ENCODE results near the gene AHDC1. TPM values are rescaled to one million over a fixed set of nuclear protein-coding genes. Genes with fewer than 3 reads are reported as not detected.
A peak's percentile ranks its signal among the peaks of the same experiment; 100 is the strongest.

Gene AHDC1
- total RNA-seq, 4 donors from 2014 or later = 25.5 to 91.4 (median 47.8) TPM

- WGBS, 2 donors = 21 to 26% methylated on average over 8 to 9 of the region's 9 CpGs
- peak; percentile 36 to 51 for DNase-seq
- Histone ChIP-seq H3K27ac (peak overlapping the region; percentile 96 to 98 (median 97)), H3K4me1 (peaks cover 73 to 76% of the 10 kb centered on the region in 2 donors), H3K27me3 (no peaks in the 10 kb centered on the region), H3K9me3 (no peaks in the 10 kb centered on the region), H3K36me3 (no peaks in the 10 kb centered on the region), H3K4me3 (replicated peaks in 1 of 3) (no peak overlapping the region)
- TF ChIP-seq CTCF (IDR thresholded peaks at IDR 0.05) (no peak), POLR2A (IDR thresholded peaks at IDR 0.05) (no peak)
- intact Hi-C loops (cut with DNase I) = loop anchor here (5.0 kb wide), 1 partner anchor 43 kb away; no protein-coding TSS in a partner anchor
These were observed 4.1 kb downstream of the AHDC1 start for GRCh38 chr1:27599605-27600497.

GRCh38 chr1:27598902-27599528 lies 4.9 kb downstream of the AHDC1 start:
- H3K27me3 ChIP-seq = no peaks in the 10 kb centered on the region
- peak; percentile 74 to 84 for DNase-seq
- H3K9me3 ChIP-seq = no peaks in the 10 kb centered on the region
- 2 to 6% methylated on average over 6 of the region's 6 CpGs for WGBS, 2 donors
- peak overlapping the region; percentile 96 to 98 (median 97) for H3K27ac ChIP-seq
- H3K4me3 ChIP-seq (replicated peaks in 1 of 3) = no peak overlapping the region
- peaks cover 82 to 84% of the 10 kb centered on the region in 2 donors for H3K4me1 ChIP-seq
- no peak for TF ChIP-seq CTCF (IDR thresholded peaks at IDR 0.05)
- TF ChIP-seq POLR2A (IDR thresholded peaks at IDR 0.05) = no peak
- intact Hi-C loops (cut with DNase I) = loop anchor here (5.0 kb wide), 1 partner anchor 42 kb away; no protein-coding TSS in a partner anchor
- H3K36me3 ChIP-seq = no peaks in the 10 kb centered on the region

GRCh38 chr1:27598295-27598687 lies 5.7 kb downstream of the AHDC1 start:
- Histone ChIP-seq H3K27me3 (no peaks in the 10 kb centered on the region), H3K27ac (peak overlapping the region; percentile 96 to 98 (median 97)), H3K4me3 (replicated peaks in 1 of 3) (no peak overlapping the region), H3K9me3 (no peaks in the 10 kb centered on the region), H3K36me3 (no peaks in the 10 kb centered on the region), H3K4me1 (peaks cover 89 to 92% of the 10 kb centered on the region in 2 donors)
- DNase-seq = no peak
- intact Hi-C loops (cut with DNase I) = loop anchor here (5.0 kb wide), 1 partner anchor 41 kb away; no protein-coding TSS in a partner anchor
- TF ChIP-seq POLR2A (IDR thresholded peaks at IDR 0.05) = no peak
- TF ChIP-seq CTCF (IDR thresholded peaks at IDR 0.05) = no peak
- 42% methylated on average over 3 of the region's 3 CpGs; no CpG with 5 or more reads in 1 of the 2 donors for WGBS, 2 donors

- peaks cover 95 to 98% of the 10 kb centered on the region in 2 donors for H3K4me1 ChIP-seq
- TF ChIP-seq CTCF (IDR thresholded peaks at IDR 0.05) (no peak), POLR2A (IDR thresholded peaks at IDR 0.05) (no peak)
- no peaks in the 10 kb centered on the region for H3K27me3 ChIP-seq
- no peaks in the 10 kb centered on the region for H3K9me3 ChIP-seq
- 55 to 59% methylated on average over 7 of the region's 7 CpGs for WGBS, 2 donors
- H3K36me3 ChIP-seq = no peaks in the 10 kb centered on the region
- H3K27ac ChIP-seq = peak overlapping the region; percentile 96 to 98 (median 97)
- intact Hi-C loops (cut with DNase I) = loop anchor here (5.0 kb wide), 1 partner anchor 40 kb away; no protein-coding TSS in a partner anchor
- no peak overlapping the region for H3K4me3 ChIP-seq (replicated peaks in 1 of 3)
- no peak for DNase-seq
These were observed 6.2 kb downstream of the AHDC1 start for GRCh38 chr1:27597516-27598294.
